Caco-2 (cell line): ENCODE results near the gene SPOCK2. TPM values are rescaled to one million over a fixed set of nuclear protein-coding genes. Genes with fewer than 3 reads are reported as not detected.

Experiments used
- BruUV-seq: library from RNA; stranded (reverse); fragments of 400-500 nt; replicated peaks from 2 replicates; lab custom pipeline; 2021; lab: Mats Ljungman, UMichigan
- CTCF ChIA-PET: fragments of 300-600 bp; sonication (Branson Sonifier 250); formaldehyde crosslinking; loops from one replicate; lab custom pipeline; 2022; ENCODE audit warnings: antibody characterized with exemption; lab: Charles Lee
- POLR2A ChIA-PET: fragments of 300-600 bp; sonication (Branson Sonifier 250); formaldehyde crosslinking; loops from one replicate; lab custom pipeline; 2022; ENCODE audit warnings: antibody characterized with exemption; lab: Charles Lee
- DNase-seq, 2 experiments: peaks; one replicate each; pipeline versions ENCODE4 v3.0.0 to v3.0.0-alpha.2; 2020 to 2022
- H3K27me3 ChIP-seq: replicated peaks from 2 replicates; pipeline ENCODE4 v1.6.0; 2011; ENCODE audit warnings: low read length; ENCODE audit not compliant: control insufficient read depth, insufficient read depth
- H3K36me3 ChIP-seq: 2 replicates; pipeline ENCODE4 v1.5.1; 2011; ENCODE audit warnings: low read length; ENCODE audit not compliant: control insufficient read depth, insufficient read depth
- H3K4me1 ChIP-seq: fragments of 250-450 bp; sonication (Bioruptor Pico); 2 replicates; pipeline ENCODE4 v1.5.1; 2020; ENCODE audit warnings: mild to moderate bottlenecking
- H3K4me3 ChIP-seq: 2 replicates; pipeline ENCODE4 v1.5.1; 2011; ENCODE audit warnings: low read depth, mild to moderate bottlenecking, control low read depth, low read length
- H3K9me3 ChIP-seq: fragments of 250-450 bp; sonication (Bioruptor Pico); 2 replicates; pipeline ENCODE4 v1.5.1; 2020; ENCODE audit warnings: mild to moderate bottlenecking, moderate library complexity
- H3K27ac Mint-ChIP-seq: one replicate; pipeline ENCODE4 v1.8.0; 2022; ENCODE audit warnings: mixed read lengths; ENCODE audit not compliant: unreplicated experiment
- H3K27me3 Mint-ChIP-seq: one replicate; pipeline ENCODE4 v1.8.0; 2022; ENCODE audit warnings: mixed read lengths; ENCODE audit not compliant: insufficient read depth, unreplicated experiment
- H3K36me3 Mint-ChIP-seq: one replicate; pipeline ENCODE4 v1.8.0; 2022; ENCODE audit warnings: mild to moderate bottlenecking, mixed read lengths; ENCODE audit not compliant: insufficient read depth, unreplicated experiment
- H3K4me1 Mint-ChIP-seq: one replicate; pipeline ENCODE4 v1.8.0; 2022; ENCODE audit warnings: low read depth, mixed read lengths; ENCODE audit not compliant: unreplicated experiment
- H3K4me3 Mint-ChIP-seq: one replicate; pipeline ENCODE4 v1.8.0; 2022; ENCODE audit warnings: mild to moderate bottlenecking, moderate library complexity, mixed read lengths; ENCODE audit not compliant: unreplicated experiment
- H3K9me3 Mint-ChIP-seq: one replicate; pipeline ENCODE4 v1.8.0; 2022; ENCODE audit warnings: mixed read lengths; ENCODE audit not compliant: unreplicated experiment
- CTCF ChIP-seq, 2 experiments: fragments of 200-600 bp in 1 of 2; IDR thresholded peaks; 1 replicate in 1 of 2; 2 replicates in 1 of 2; pipeline versions ENCODE4 v1.5.1 to v1.8.0; 2011 to 2022; ENCODE audit warnings: antibody characterized with exemption in 1 of 2, control low read depth in 1 of 2, inconsistent platforms in 1 of 2, low read depth in 1 of 2, low read length in 1 of 2, mild to moderate bottlenecking in 1 of 2, moderate library complexity in 1 of 2; ENCODE audit not compliant: insufficient read depth in 1 of 2, severe bottlenecking in 1 of 2, unreplicated experiment in 1 of 2
- intact Hi-C: fragments of 100-400 bp; cut with micrococcal nuclease; formaldehyde crosslinking; loops from one replicate; pipeline ENCODE4 v1.10.0; 2022; ENCODE audit not compliant: unreplicated experiment
- total RNA-seq: library from RNA; stranded (reverse); gene quantifications from 2 replicates; pipeline ENCODE4 v1.2.3, GENCODE V29; 2022

The SPOCK2 gene
- total RNA-seq, 1 experiment from 2014 or later: 1.6 TPM

- Mint-ChIP-seq H3K27me3 (no peaks in the 10 kb centered on the region), H3K27ac (peak overlapping the region; percentile 8), H3K9me3 (no peaks in the 10 kb centered on the region), H3K4me3 (no peak overlapping the region), H3K4me1 (peaks cover 18% of the 10 kb centered on the region), H3K36me3 (peaks cover 6% of the 10 kb centered on the region)
- ChIA-PET POLR2A (interaction anchor here (0.5 kb wide), 2 partner anchors 45 to 125 kb away, joined by 3 to 4 read pairs; no protein-coding TSS in a partner anchor), CTCF (interaction anchor here (1.5 kb wide), 1 partner anchor 9 kb away, joined by 6 read pairs; no protein-coding TSS in a partner anchor)
- H3K9me3 ChIP-seq: no peaks in the 10 kb centered on the region
- no peak overlapping the region for H3K4me3 ChIP-seq
- no peak for TF ChIP-seq CTCF (IDR thresholded peaks at IDR 0.05; ENCODE audit: insufficient read depth in 1 of 2, low read depth in 1 of 2, low read length in 1 of 2, severe bottlenecking in 1 of 2, unreplicated experiment in 1 of 2)
- H3K4me1 ChIP-seq: peaks cover 3% of the 10 kb centered on the region; the same call in 1 of the 2 replicates
- no peaks in the 10 kb centered on the region for H3K27me3 ChIP-seq
- peaks cover 1% of the 10 kb centered on the region; the same call in 1 of the 2 replicates for H3K36me3 ChIP-seq
- DNase-seq: peak in 1 of 2 experiments; percentile 12
- BruUV-seq: no TSS peak
- intact Hi-C loops: no loop called here
Measured at GRCh38 chr10:72134785-72135767, 46.7 kb upstream of the SPOCK2 start.

GRCh38 chr10:72133517-72133916 is 45.2 kb upstream of the SPOCK2 start:
- no TSS peak for BruUV-seq
- intact Hi-C loops: no loop called here
- no peak overlapping the region for H3K4me3 Mint-ChIP-seq
- ChIA-PET POLR2A (no interaction called here), CTCF (interaction anchor here (0.6 kb wide), 1 partner anchor 85 kb away, joined by 3 read pairs; no protein-coding TSS in a partner anchor)
- no peaks in the 10 kb centered on the region for H3K9me3 Mint-ChIP-seq
- no peak for DNase-seq
- Histone ChIP-seq H3K27me3 (no peaks in the 10 kb centered on the region), H3K4me3 (no peak overlapping the region), H3K36me3 (peaks cover 1% of the 10 kb centered on the region; the same call in 1 of the 2 replicates), H3K4me1 (no peaks in the 10 kb centered on the region), H3K9me3 (no peaks in the 10 kb centered on the region)
- H3K4me1 Mint-ChIP-seq: peaks cover 14% of the 10 kb centered on the region
- H3K27me3 Mint-ChIP-seq: no peaks in the 10 kb centered on the region
- peaks cover 6% of the 10 kb centered on the region for H3K36me3 Mint-ChIP-seq
- H3K27ac Mint-ChIP-seq: no peak overlapping the region
- TF ChIP-seq CTCF (IDR thresholded peaks at IDR 0.05; ENCODE audit: insufficient read depth in 1 of 2, low read depth in 1 of 2, low read length in 1 of 2, severe bottlenecking in 1 of 2, unreplicated experiment in 1 of 2): no peak

GRCh38 chr10:72132854-72133253 is 44.5 kb upstream of the SPOCK2 start:
- DNase-seq: no peak
- Mint-ChIP-seq H3K36me3 (peaks cover 6% of the 10 kb centered on the region), H3K4me3 (no peak overlapping the region), H3K9me3 (no peaks in the 10 kb centered on the region), H3K27me3 (no peaks in the 10 kb centered on the region), H3K27ac (no peak overlapping the region), H3K4me1 (peaks cover 14% of the 10 kb centered on the region)
- ChIA-PET CTCF (interaction anchor here (1.0 to 1.2 kb wide), 3 partner anchors 83 to 204 kb away, joined by 3 to 4 read pairs (median 3); partner anchors contain the start of genes ANAPC16 and ASCC1), POLR2A (no interaction called here)
- no peak for TF ChIP-seq CTCF (IDR thresholded peaks at IDR 0.05; ENCODE audit: insufficient read depth in 1 of 2, low read depth in 1 of 2, low read length in 1 of 2, severe bottlenecking in 1 of 2, unreplicated experiment in 1 of 2)
- H3K4me3 ChIP-seq: no peak overlapping the region
- intact Hi-C loops: no loop called here
- H3K27me3 ChIP-seq: no peaks in the 10 kb centered on the region
- no TSS peak for BruUV-seq
- H3K4me1 ChIP-seq: no peaks in the 10 kb centered on the region
- peaks cover 1% of the 10 kb centered on the region; the same call in 1 of the 2 replicates for H3K36me3 ChIP-seq
- H3K9me3 ChIP-seq: no peaks in the 10 kb centered on the region
